ENCODE data around the gene COQ3. TPM values are rescaled to one million over a fixed set of nuclear protein-coding genes. Genes with fewer than 3 reads are reported as not detected.

Gene COQ3
- total and polyA plus RNA-seq, 2 of the 8 experiments (the other 6 are each of a cell fraction or from before 2014, with no cell fraction given) = 8.4 to 16.2 TPM

DNA sequence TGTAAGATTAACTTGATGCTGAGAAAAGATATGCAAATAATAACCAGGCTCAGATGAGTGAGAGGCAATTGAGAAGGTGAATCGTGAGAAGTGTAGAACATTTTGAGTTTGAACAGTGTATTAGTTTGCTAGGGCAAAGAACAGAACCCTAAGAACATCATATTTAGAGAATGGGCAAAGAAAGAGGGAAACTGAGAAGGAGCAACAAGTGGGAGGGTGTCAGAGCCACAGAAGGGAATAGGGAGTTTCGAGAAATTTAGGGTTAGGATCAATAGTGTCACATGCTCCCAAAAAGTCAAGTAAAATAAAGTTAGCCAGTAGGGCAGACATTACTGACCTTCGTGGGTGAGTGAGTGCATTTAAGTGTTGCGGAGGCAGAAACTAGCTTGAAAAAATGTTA is 39.0 kb downstream of the COQ3 start:
- Histone ChIP-seq H3K14ac (ENCODE audit: insufficient read length) (no peak overlapping the region), H2AFZ (ENCODE audit: low read length) (no peak overlapping the region), H3K79me2 (ENCODE audit: control insufficient read depth in 1 of 2, insufficient read depth in 2 of 2, low read length in 2 of 2) (no peaks in the 10 kb centered on the region), H4K20me1 (replicated peaks in 1 of 2; ENCODE audit: control insufficient read depth in 1 of 2, insufficient read depth in 2 of 2, low read length in 2 of 2) (no peaks in the 10 kb centered on the region), H2BK12ac (ENCODE audit: low read depth, low read length) (no peak overlapping the region), H3K23ac (ENCODE audit: insufficient read length) (no peak overlapping the region), H3K18ac (ENCODE audit: extremely low read depth, low read length) (no peak overlapping the region), H2AK5ac (ENCODE audit: low read depth, low read length) (no peak overlapping the region), H4K91ac (replicated peaks; ENCODE audit: insufficient read length, low read length) (no peak overlapping the region), H4K8ac (ENCODE audit: extremely low read depth, insufficient read depth, low read length) (no peak overlapping the region), H3K4me2 (ENCODE audit: insufficient read depth in 1 of 2, low read depth in 2 of 2, low read length in 2 of 2) (no peak overlapping the region), H3K9ac (replicated peaks in 1 of 4; ENCODE audit: extremely low read depth in 1 of 4, low read depth in 3 of 4, low read length in 3 of 4) (no peak overlapping the region), H2BK20ac (ENCODE audit: low read length) (no peak overlapping the region), H2BK15ac (ENCODE audit: low read length) (no peak overlapping the region), H2BK5ac (ENCODE audit: low read depth, low read length) (no peak overlapping the region), H3K9me3 (ENCODE audit: insufficient read depth in 2 of 2, low read depth in 1 of 2, low read length in 1 of 2) (no peaks in the 10 kb centered on the region), H3K27me3 (replicated peaks in 1 of 4; ENCODE audit: control insufficient read depth in 3 of 4, extremely low read depth in 1 of 4, insufficient read depth in 3 of 4, low read length in 3 of 4) (no peaks in the 10 kb centered on the region; a peak in 1 of 7 replicates), H3K36me3 (ENCODE audit: control insufficient read depth in 2 of 4, insufficient read depth in 4 of 4, low read length in 3 of 4) (no peaks in the 10 kb centered on the region), H3K79me1 (ENCODE audit: low read depth, low read length) (no peaks in the 10 kb centered on the region), H3K4me3 (ENCODE audit: extremely low read depth in 1 of 4, insufficient read depth in 2 of 4, low read depth in 3 of 4, low read length in 4 of 4) (no peak overlapping the region), H3K56ac (replicated peaks; ENCODE audit: insufficient read length, low read depth, low read length) (no peak overlapping the region), H4K5ac (ENCODE audit: insufficient read length, low read depth, low read length) (no peak overlapping the region), H3K23me2 (ENCODE audit: low read depth, low read length) (no peaks in the 10 kb centered on the region; the same call in 1 of the 2 replicates), H3K27ac (ENCODE audit: low read depth, low read length) (no peak overlapping the region), H3K4ac (replicated peaks; ENCODE audit: insufficient read length, low read depth, low read length) (no peak overlapping the region), H2BK120ac (replicated peaks; ENCODE audit: low read depth, low read length) (no peak overlapping the region), H3K4me1 (replicated peaks in 1 of 4; ENCODE audit: control insufficient read depth in 3 of 4, insufficient read depth in 4 of 4, low read length in 3 of 4) (no peaks in the 10 kb centered on the region; a peak in 1 of 7 replicates)
- ChIA-PET CTCF (ENCODE audit: partially characterized antibody) (interaction anchor here (1.7 to 4.1 kb wide), 3 partner anchors 15 to 33 kb away, joined by 3 to 16 read pairs (median 8); no protein-coding TSS in a partner anchor), POLR2A (ENCODE audit: partially characterized antibody) (interaction anchor here (1.2 to 1.6 kb wide), 2 partner anchors 18 to 40 kb away, joined by 3 to 5 read pairs; no protein-coding TSS in a partner anchor)
- 89% methylated on average over 4 of the region's 4 CpGs; no CpG with 5 or more reads in 1 of the 2 experiments for WGBS, 2 experiments (ENCODE audit: extremely low coverage in 1 of 2, insufficient coverage in 1 of 2, insufficient read length in 1 of 2, insufficient replicate concordance in 2 of 2, low coverage in 1 of 2, low lambda C conversion rate in 2 of 2, missing lambda C conversion rate in 1 of 2)
- FAIRE-seq (no peak), DNase-seq (ENCODE audit: low read depth in 1 of 2, low spot score in 2 of 2) (no peak)
- TF ChIP-seq SUZ12 (IDR thresholded peaks at IDR 0.05; ENCODE audit: low read length) = no peak
- no peak for TF ChIP-seq TAF1 (IDR thresholded peaks at IDR 0.05; ENCODE audit: low read depth, low read length)
- no peak for TF ChIP-seq GABPA (IDR thresholded peaks at IDR 0.05; ENCODE audit: borderline replicate concordance, insufficient read depth, low read length)
- no peak for TF ChIP-seq SP4 (IDR thresholded peaks at IDR 0.05; ENCODE audit: low read length)
- TF ChIP-seq SIRT6 (IDR thresholded peaks at IDR 0.05; ENCODE audit: low read length) = no peak
- no peak for TF ChIP-seq NANOG (IDR thresholded peaks at IDR 0.05; ENCODE audit: insufficient read depth, low read depth, low read length, poor library complexity, severe bottlenecking)
- TF ChIP-seq, protein P1, sequence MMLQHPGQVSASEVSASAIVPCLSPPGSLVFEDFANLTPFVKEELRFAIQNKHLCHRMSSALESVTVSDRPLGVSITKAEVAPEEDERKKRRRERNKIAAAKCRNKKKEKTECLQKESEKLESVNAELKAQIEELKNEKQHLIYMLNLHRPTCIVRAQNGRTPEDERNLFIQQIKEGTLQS (IDR thresholded peaks at IDR 0.05; ENCODE audit: insufficient read depth, low read depth, low read length) = no peak
- no peak for TF ChIP-seq SIN3A (conservative IDR thresholded peaks at IDR 0.05 in 1 of 2, IDR thresholded peaks at IDR 0.05 in 1 of 2; ENCODE audit: low read depth in 1 of 2, low read length in 2 of 2)
- TF ChIP-seq, protein P2, sequence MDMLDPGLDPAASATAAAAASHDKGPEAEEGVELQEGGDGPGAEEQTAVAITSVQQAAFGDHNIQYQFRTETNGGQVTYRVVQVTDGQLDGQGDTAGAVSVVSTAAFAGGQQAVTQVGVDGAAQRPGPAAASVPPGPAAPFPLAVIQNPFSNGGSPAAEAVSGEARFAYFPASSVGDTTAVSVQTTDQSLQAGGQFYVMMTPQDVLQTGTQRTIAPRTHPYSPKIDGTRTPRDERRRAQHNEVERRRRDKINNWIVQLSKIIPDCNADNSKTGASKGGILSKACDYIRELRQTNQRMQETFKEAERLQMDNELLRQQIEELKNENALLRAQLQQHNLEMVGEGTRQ (IDR thresholded peaks at IDR 0.05; ENCODE audit: low read length) = no peak
- no peak for TF ChIP-seq JUND (IDR thresholded peaks at IDR 0.05; ENCODE audit: low read length)
- TF ChIP-seq TBP (IDR thresholded peaks at IDR 0.05; ENCODE audit: low read depth, low read length) = no peak
- no peak for TF ChIP-seq TAF7 (optimal IDR thresholded peaks at IDR 0.05; ENCODE audit: borderline replicate concordance, low read depth, low read length)
- no peak for TF ChIP-seq BACH1 (IDR thresholded peaks at IDR 0.05; ENCODE audit: low read length)

All from H1 (cell line).